CD4-positive, alpha-beta memory T cell (primary cell): Measurements from ENCODE around the gene CYTH3. TPM values are rescaled to one million over a fixed set of nuclear protein-coding genes. Genes with fewer than 3 reads are reported as not detected.

Experiments
- CTCF ChIA-PET: fragments of 350-600 bp; sonication (Branson Sonifier 250); formaldehyde crosslinking; loops from one replicate; lab custom pipeline; 2021; ENCODE audit warnings: inconsistent platforms; ENCODE audit not compliant: partially characterized antibody; lab: Charles Lee
- POLR2A ChIA-PET: fragments of 350-600 bp; sonication (Branson Sonifier 250); formaldehyde crosslinking; loops from one replicate; lab custom pipeline; 2021; ENCODE audit not compliant: partially characterized antibody; lab: Charles Lee
- DNase-seq, 5 donors: peaks; one replicate each; pipeline versions ENCODE4 v3.0.0 to v3.0.0-alpha.2; 2020 to 2022; ENCODE audit warnings: mixed read lengths in 1 of 5
- H3K27ac ChIP-seq: one replicate; pipeline ENCODE4 v1.7.0; 2013; ENCODE audit warnings: low read depth, low read length
- H3K27me3 ChIP-seq: 2 replicates; pipeline ENCODE4 v1.7.0; 2013; ENCODE audit warnings: mild to moderate bottlenecking, low read length, moderate library complexity; ENCODE audit not compliant: insufficient read depth
- H3K36me3 ChIP-seq: 2 replicates; pipeline ENCODE4 v1.7.0; 2013; ENCODE audit warnings: mild to moderate bottlenecking, low read length, moderate library complexity; ENCODE audit not compliant: insufficient read depth
- H3K4me1 ChIP-seq: 2 replicates; pipeline ENCODE4 v1.7.0; 2013; ENCODE audit warnings: mild to moderate bottlenecking, low read length, moderate library complexity; ENCODE audit not compliant: insufficient read depth
- H3K4me3 ChIP-seq, 2 donors: one replicate each; pipeline ENCODE4 v1.7.0; 2013; ENCODE audit warnings: low read length in 2 of 2, mild to moderate bottlenecking in 1 of 2
- H3K9me3 ChIP-seq, 2 donors: one replicate each; pipeline ENCODE4 v1.7.0; 2013; ENCODE audit warnings: low read length in 2 of 2, control low read depth in 1 of 2; ENCODE audit not compliant: control insufficient read depth in 1 of 2
- H3K27ac Mint-ChIP-seq, 7 donors: one replicate each; pipeline ENCODE4 v1.8.0; 2020 to 2021; ENCODE audit warnings: mixed read lengths in 7 of 7, mild to moderate bottlenecking in 6 of 7, inconsistent platforms in 3 of 7, moderate library complexity in 3 of 7
- H3K27me3 Mint-ChIP-seq, 2 donors: one replicate each; pipeline ENCODE4 v1.8.0; 2020 to 2021; ENCODE audit warnings: mixed read lengths in 2 of 2
- H3K36me3 Mint-ChIP-seq, 2 donors: one replicate each; pipeline ENCODE4 v1.8.0; 2020 to 2021; ENCODE audit warnings: mixed read lengths in 2 of 2, inconsistent platforms in 1 of 2, mild to moderate bottlenecking in 1 of 2
- H3K4me1 Mint-ChIP-seq, 4 donors: one replicate each; pipeline ENCODE4 v1.8.0; 2020 to 2021; ENCODE audit warnings: mixed read lengths in 4 of 4, mild to moderate bottlenecking in 1 of 4
- H3K4me3 Mint-ChIP-seq, 8 donors: one replicate each; pipeline ENCODE4 v1.8.0; 2020 to 2021; ENCODE audit warnings: mixed read lengths in 8 of 8, mild to moderate bottlenecking in 7 of 8, moderate library complexity in 6 of 8, inconsistent platforms in 3 of 8
- H3K9me3 Mint-ChIP-seq, 8 donors: one replicate each; pipeline ENCODE4 v1.8.0; 2020 to 2021; ENCODE audit warnings: mixed read lengths in 8 of 8, mild to moderate bottlenecking in 5 of 8, inconsistent platforms in 3 of 8, moderate library complexity in 1 of 8
- intact Hi-C: fragments of 100-400 bp; cut with micrococcal nuclease; formaldehyde crosslinking; loops from one replicate; pipeline ENCODE4 v1.15.1; 2023
- polyA plus RNA-seq, 2 donors: library from polyadenylated mRNA; unstranded; fragments of 300-500 nt; fragmentation: Illumina TruSeq; gene quantifications; one replicate each; pipeline ENCODE4 v1.2.3, GENCODE V29; 2021
- total RNA-seq, 2 experiments: library from RNA; stranded (reverse); gene quantifications; one replicate each; pipeline ENCODE4 v1.2.3, GENCODE V29; 2021

Gene CYTH3
- 1 to 10 TPM; 6.6 to 7.8 TPM for total RNA-seq
- 1 to 10 TPM; 4.0 to 9.1 TPM for polyA plus RNA-seq

GRCh38 chr7:6272481-6273323 lies at the start of gene CYTH3:
CYTH3 (minus strand) TSS chr7:6272624; CDS start chr7:6272507, 117 bp downstream.
- Mint-ChIP-seq H3K36me3 (peaks cover 0 to 2% of the 10 kb centered on the region in 2 donors), H3K4me3 (peak within 1 kb of the TSS; percentile 89 to 94 (median 93)), H3K27ac (peak within 1 kb of the TSS; percentile 71 to 94 (median 81)), H3K4me1 (peaks cover 15 to 37% (median 25%) of the 10 kb centered on the region in 4 donors), H3K9me3 (no peaks in the 10 kb centered on the region), H3K27me3 (peaks cover 6 to 8% of the 10 kb centered on the region in 2 donors)
- H3K27ac ChIP-seq: peak within 1 kb of the TSS; percentile 34
- peak within 1 kb of the TSS; percentile 52 to 60 for H3K4me3 ChIP-seq
- ChIA-PET POLR2A (interaction anchor here (0.6 to 1.6 kb wide), 2 partner anchors 10 to 11 kb away, joined by 4 to 5 read pairs; no protein-coding TSS in a partner anchor), CTCF (interaction anchor here (1.3 kb wide), 1 partner anchor 12 kb away, joined by 3 read pairs; no protein-coding TSS in a partner anchor)
- H3K36me3 ChIP-seq: no peaks in the 10 kb centered on the region
- no peaks in the 10 kb centered on the region for H3K9me3 ChIP-seq
- intact Hi-C loops: loop anchor here (5.0 kb wide), 1 partner anchor 110 kb away; no protein-coding TSS in a partner anchor
- peak; percentile 59 to 85 (median 77) for DNase-seq
- H3K4me1 ChIP-seq: peaks cover 28% of the 10 kb centered on the region
- peaks cover 7% of the 10 kb centered on the region for H3K27me3 ChIP-seq

GRCh38 chr7:6320791-6321190 lies 48.4 kb upstream of the CYTH3 start:
- Histone ChIP-seq H3K9me3 (no peaks in the 10 kb centered on the region), H3K36me3 (no peaks in the 10 kb centered on the region), H3K27me3 (no peaks in the 10 kb centered on the region), H3K27ac (no peak overlapping the region), H3K4me1 (no peaks in the 10 kb centered on the region), H3K4me3 (no peak overlapping the region)
- intact Hi-C loops: loop anchor here (5.0 to 10.0 kb wide), 2 partner anchors 158 to 614 kb away; no protein-coding TSS in a partner anchor
- POLR2A ChIA-PET: no interaction called here
- H3K9me3 Mint-ChIP-seq: peaks cover 0 to 2% (median 0%) of the 10 kb centered on the region in 8 donors
- DNase-seq: no peak
- CTCF ChIA-PET: interaction anchor here (0.7 to 5.6 kb wide), 8 partner anchors 12 to 324 kb away, joined by 3 to 74 read pairs (median 3); no protein-coding TSS in a partner anchor
- H3K27me3 Mint-ChIP-seq: peaks cover 3% of the 10 kb centered on the region in 2 donors
- H3K36me3 Mint-ChIP-seq: no peaks in the 10 kb centered on the region
- H3K27ac Mint-ChIP-seq: no peak overlapping the region
- no peak overlapping the region for H3K4me3 Mint-ChIP-seq
- peaks cover 4 to 5% (median 4%) of the 10 kb centered on the region in 4 donors for H3K4me1 Mint-ChIP-seq

GRCh38 chr7:6317797-6318438 lies 45.5 kb upstream of the CYTH3 start:
- peaks cover under 1 to 1% (median 1%) of the 10 kb centered on the region in 4 donors for H3K4me1 Mint-ChIP-seq
- intact Hi-C loops: no loop called here
- H3K27ac Mint-ChIP-seq: peak overlapping the region in 1 of 7 donors; percentile 35
- H3K4me1 ChIP-seq: no peaks in the 10 kb centered on the region
- POLR2A ChIA-PET: no interaction called here
- no peaks in the 10 kb centered on the region for H3K9me3 ChIP-seq
- no peaks in the 10 kb centered on the region for H3K36me3 ChIP-seq
- no peak overlapping the region for H3K4me3 Mint-ChIP-seq
- H3K9me3 Mint-ChIP-seq: no peaks in the 10 kb centered on the region
- no peak overlapping the region for H3K4me3 ChIP-seq
- no peaks in the 10 kb centered on the region for H3K36me3 Mint-ChIP-seq
- CTCF ChIA-PET: interaction anchor here (0.6 kb wide), 3 partner anchors 262 to 476 kb away, joined by 3 read pairs; no protein-coding TSS in a partner anchor
- H3K27me3 ChIP-seq: no peaks in the 10 kb centered on the region
- no peak overlapping the region for H3K27ac ChIP-seq
- DNase-seq: no peak
- peaks cover under 1% of the 10 kb centered on the region in 2 donors for H3K27me3 Mint-ChIP-seq

GRCh38 chr7:6316226-6316625 lies 43.8 kb upstream of the CYTH3 start:
- no peak for DNase-seq
- Histone ChIP-seq H3K4me1 (no peaks in the 10 kb centered on the region), H3K36me3 (no peaks in the 10 kb centered on the region), H3K9me3 (no peaks in the 10 kb centered on the region), H3K4me3 (no peak overlapping the region), H3K27me3 (no peaks in the 10 kb centered on the region), H3K27ac (no peak overlapping the region)
- H3K27ac Mint-ChIP-seq: no peak overlapping the region
- POLR2A ChIA-PET: no interaction called here
- no peaks in the 10 kb centered on the region for H3K9me3 Mint-ChIP-seq
- intact Hi-C loops: no loop called here
- H3K4me1 Mint-ChIP-seq: no peaks in the 10 kb centered on the region
- H3K27me3 Mint-ChIP-seq: no peaks in the 10 kb centered on the region
- no peak overlapping the region for H3K4me3 Mint-ChIP-seq
- H3K36me3 Mint-ChIP-seq: no peaks in the 10 kb centered on the region
- CTCF ChIA-PET: interaction anchor here (0.6 kb wide), 3 partner anchors 25 to 894 kb away, joined by 3 to 4 read pairs (median 3); no protein-coding TSS in a partner anchor

GRCh38 chr7:6315746-6316145 lies 43.3 kb upstream of the CYTH3 start:
- no peak overlapping the region for H3K27ac ChIP-seq
- ChIA-PET POLR2A (no interaction called here), CTCF (interaction anchor here (0.6 kb wide), 2 partner anchors 25 to 894 kb away, joined by 3 read pairs; no protein-coding TSS in a partner anchor)

GRCh38 chr7:6310271-6310993 lies 38.0 kb upstream of the CYTH3 start:
- Histone ChIP-seq H3K36me3 (no peaks in the 10 kb centered on the region), H3K9me3 (no peaks in the 10 kb centered on the region), H3K27ac (no peak overlapping the region), H3K4me1 (no peaks in the 10 kb centered on the region), H3K27me3 (no peaks in the 10 kb centered on the region), H3K4me3 (no peak overlapping the region)
- CTCF ChIA-PET: no interaction called here
- Mint-ChIP-seq H3K9me3 (no peaks in the 10 kb centered on the region), H3K27me3 (no peaks in the 10 kb centered on the region), H3K36me3 (no peaks in the 10 kb centered on the region), H3K27ac (no peak overlapping the region), H3K4me3 (no peak overlapping the region), H3K4me1 (no peaks in the 10 kb centered on the region)
- intact Hi-C loops: no loop called here
- DNase-seq: no peak
- POLR2A ChIA-PET: no interaction called here

More at GRCh38 chr7:6315746-6316145, 43.3 kb upstream of the CYTH3 start:
- Mint-ChIP-seq H3K27me3 (no peaks in the 10 kb centered on the region), H3K4me3 (no peak overlapping the region), H3K27ac (no peak overlapping the region), H3K36me3 (no peaks in the 10 kb centered on the region), H3K4me1 (no peaks in the 10 kb centered on the region), H3K9me3 (no peaks in the 10 kb centered on the region)
- no peak for DNase-seq
- no peaks in the 10 kb centered on the region for H3K36me3 ChIP-seq
- H3K27me3 ChIP-seq: no peaks in the 10 kb centered on the region
- H3K9me3 ChIP-seq: no peaks in the 10 kb centered on the region
- intact Hi-C loops: no loop called here
- H3K4me3 ChIP-seq: no peak overlapping the region
- no peaks in the 10 kb centered on the region for H3K4me1 ChIP-seq
